ENCODE results near the gene CBFA2T3.
"Not testable (repeated sequence)": the region's sequence is repeated elsewhere in the genome, so short reads cannot be mapped to it uniquely, and the experiment has no call there.

GRCh38 chr16:89002081-89002480 lies 25.1 kb upstream of the CBFA2T3 start:
- TF ChIP-seq CTCF (IDR thresholded peaks at IDR 0.05; ENCODE audit: insufficient read depth, low read length); POLR2AphosphoS5 (IDR thresholded peaks at IDR 0.05; ENCODE audit: low read depth); GABPA (IDR thresholded peaks at IDR 0.05; ENCODE audit: low read depth); REST (IDR thresholded peaks at IDR 0.05; ENCODE audit: insufficient replicate concordance, low read depth); SPI1 (IDR thresholded peaks at IDR 0.05; ENCODE audit: borderline replicate concordance, low read depth): not testable (repeated sequence)

Measured in HL-60 (cell line).